Measurements from ENCODE around the gene GRM5.
"Not testable (repeated sequence)": the region's sequence is repeated elsewhere in the genome, so short reads cannot be mapped to it uniquely, and the experiment has no call there.

Gene GRM5

DNA sequence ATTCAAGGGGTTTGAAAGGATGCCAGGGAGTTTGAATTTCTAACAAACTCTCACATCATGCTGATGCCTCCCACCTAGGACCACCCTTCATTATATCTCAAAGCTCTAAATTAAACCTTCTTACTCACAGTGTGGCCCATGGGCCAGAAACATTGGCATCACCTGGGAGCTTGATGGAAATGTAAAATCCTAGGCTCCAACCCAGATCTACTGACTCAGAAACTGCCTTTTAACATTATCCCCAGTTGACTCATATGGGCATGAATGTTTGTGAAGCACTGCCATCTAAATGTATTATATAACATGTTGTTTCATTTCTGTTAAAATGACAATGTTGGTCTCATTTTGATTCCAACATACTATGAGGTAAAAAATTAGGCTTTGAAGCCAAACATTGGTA, 90.3 kb downstream of the GRM5 start:
- DNase-seq (ENCODE audit: low read depth, low spot score) = not testable (repeated sequence)

DNA sequence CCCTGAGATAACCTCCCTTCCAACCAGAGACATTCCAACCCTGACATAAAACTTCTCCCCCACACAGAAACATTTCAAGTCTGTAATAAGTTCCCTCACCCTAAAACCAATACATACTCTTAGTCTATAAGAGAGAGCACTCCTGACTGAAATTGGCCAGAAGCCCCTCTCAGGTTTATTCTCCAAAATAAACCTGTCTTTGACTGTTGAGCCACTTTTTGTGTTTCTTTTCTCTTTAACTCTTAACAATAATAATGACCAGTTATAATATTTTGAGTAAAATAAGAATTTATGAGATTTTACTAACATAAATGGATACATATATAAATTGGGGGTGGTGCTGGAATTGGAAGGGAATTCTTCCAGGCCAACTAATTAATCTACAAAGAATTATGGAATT, 93.6 kb downstream of the GRM5 start:
- DNase-seq (ENCODE audit: low read depth, low spot score) = no peak

DNA sequence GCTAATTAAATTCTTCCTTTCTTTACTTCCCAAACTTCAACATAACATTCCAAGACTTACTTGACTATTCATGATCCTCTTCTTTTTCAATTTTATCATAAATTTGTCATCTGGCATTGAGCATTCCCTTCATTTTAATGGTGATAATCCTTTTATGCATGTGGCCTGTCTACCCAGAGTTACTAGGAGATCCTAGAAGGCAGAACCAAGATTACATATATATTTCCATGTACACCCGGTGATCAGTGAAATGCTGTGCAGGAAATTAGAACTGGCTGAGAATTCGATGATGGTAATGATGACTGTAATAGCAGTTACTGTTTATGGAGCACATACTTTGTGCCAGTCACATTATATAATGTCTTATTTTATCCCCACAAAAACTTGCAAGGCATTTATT, 104.2 kb downstream of the GRM5 start:
- not testable (repeated sequence) for DNase-seq (ENCODE audit: low read depth, low spot score)

- DNase-seq (ENCODE audit: low read depth, low spot score) = not testable (repeated sequence)
These were observed 105.9 kb downstream of the GRM5 start for GRCh38 chr11:88959857-88960256.

DNA sequence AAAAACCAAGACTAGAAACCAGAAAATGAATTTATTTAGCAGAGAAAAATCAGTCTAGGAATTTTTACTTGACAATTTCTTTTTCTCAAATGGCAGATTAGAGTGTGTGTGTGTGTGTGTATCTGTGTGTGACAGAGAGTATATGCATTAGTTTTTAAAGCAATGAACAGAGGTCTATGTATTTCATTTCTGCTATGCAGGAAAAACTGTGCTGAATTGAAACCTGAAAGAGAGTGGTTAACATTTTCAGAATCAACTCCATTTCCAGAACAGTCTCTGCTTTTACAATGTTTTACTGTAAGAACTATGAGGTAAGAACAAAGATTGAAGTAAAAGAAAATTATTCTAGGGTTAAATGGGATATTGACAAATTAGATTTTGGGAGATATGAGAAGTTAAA, 114.8 kb downstream of the GRM5 start:
- DNase-seq (ENCODE audit: low read depth, low spot score) = no peak

GRCh38 chr11:88948908-88949307, 116.9 kb downstream of the GRM5 start:
- DNase-seq (ENCODE audit: low read depth, low spot score) = not testable (repeated sequence)

DNA sequence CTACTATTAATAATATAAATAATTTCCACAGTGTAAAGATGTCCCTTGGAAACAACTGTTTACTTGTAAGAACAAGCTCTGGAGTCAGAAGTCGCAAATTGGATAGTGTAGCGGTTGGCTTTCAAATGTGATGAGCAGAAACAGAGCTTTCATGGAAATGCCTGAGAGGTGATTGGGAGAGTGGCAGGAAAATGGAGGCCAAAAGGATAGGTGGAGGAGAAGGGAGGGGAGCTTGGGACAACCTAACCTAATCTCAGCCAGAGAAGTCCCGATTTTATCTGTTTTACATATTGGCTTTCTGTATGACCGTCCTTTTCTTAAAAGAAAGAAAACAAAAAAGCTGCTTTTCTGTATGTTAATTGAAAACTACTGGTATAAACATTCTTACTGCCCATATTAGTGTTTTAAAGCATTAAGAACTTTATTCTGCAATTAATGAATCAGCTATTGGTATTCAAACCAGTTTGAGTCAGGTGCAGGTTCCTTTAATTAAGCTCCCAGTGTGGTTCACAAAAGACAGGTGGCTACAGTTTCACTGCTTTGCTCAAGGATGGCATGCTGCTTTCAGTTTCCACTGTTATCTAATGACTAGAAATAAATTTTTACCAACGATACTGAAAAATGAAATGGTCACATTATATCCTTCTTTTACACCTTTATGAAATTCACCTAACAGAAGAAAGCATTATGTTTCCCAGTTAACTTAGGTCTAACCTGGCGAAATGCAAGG, 117.8 kb downstream of the GRM5 start:
- peak; percentile 1 for DNase-seq (ENCODE audit: low read depth, low spot score)

GRCh38 chr11:88929665-88930064, 136.1 kb downstream of the GRM5 start:
- DNase-seq (ENCODE audit: low read depth, low spot score) = not testable (repeated sequence)

- DNase-seq (ENCODE audit: low read depth, low spot score) = not testable (repeated sequence)
These were observed 148.7 kb downstream of the GRM5 start for GRCh38 chr11:88917065-88917464.

GRCh38 chr11:88909500-88909899, 156.3 kb downstream of the GRM5 start:
- no peak for DNase-seq (ENCODE audit: low read depth, low spot score)

DNA sequence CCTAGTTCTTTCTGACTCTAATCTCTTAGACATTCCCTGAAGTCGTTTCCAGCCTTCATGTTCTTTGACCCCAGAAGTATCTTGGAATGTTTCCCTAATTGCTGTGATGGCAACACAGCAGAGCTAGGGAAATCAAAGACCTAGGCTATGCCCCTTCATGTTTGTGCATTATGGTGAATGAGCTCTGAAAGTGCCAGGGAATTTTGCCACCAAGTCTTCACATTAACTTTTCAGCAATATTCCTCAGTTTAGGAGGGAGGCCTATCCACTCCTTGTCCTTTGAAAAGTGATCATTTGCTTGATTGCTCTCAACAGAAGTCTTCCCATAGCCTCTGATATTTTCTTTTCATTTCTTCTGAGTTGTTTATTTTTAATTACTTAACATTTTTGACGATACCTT, 164.3 kb downstream of the GRM5 start:
- not testable (repeated sequence) for DNase-seq (ENCODE audit: low read depth, low spot score)

DNA sequence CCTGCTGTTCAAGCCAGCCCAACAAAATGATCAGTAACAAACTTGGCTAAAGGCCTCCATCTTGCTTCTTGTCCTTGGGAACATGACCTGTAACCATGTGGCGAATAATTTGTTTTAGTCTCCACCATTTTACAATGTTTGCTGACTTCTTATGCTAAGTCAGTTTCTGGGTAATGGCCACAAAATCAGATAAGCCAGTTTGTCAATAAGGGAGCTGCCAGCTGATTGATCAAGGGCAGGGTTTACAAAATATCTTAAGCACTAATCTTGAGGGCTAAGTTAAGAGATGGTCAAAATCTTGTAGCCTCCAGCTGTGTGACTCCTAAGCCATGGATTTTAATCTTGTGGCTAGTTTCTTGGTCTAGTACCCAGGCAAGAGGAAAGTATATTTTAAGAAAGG, 176.9 kb downstream of the GRM5 start:
- not testable (repeated sequence) for DNase-seq (ENCODE audit: low read depth, low spot score)

DNA sequence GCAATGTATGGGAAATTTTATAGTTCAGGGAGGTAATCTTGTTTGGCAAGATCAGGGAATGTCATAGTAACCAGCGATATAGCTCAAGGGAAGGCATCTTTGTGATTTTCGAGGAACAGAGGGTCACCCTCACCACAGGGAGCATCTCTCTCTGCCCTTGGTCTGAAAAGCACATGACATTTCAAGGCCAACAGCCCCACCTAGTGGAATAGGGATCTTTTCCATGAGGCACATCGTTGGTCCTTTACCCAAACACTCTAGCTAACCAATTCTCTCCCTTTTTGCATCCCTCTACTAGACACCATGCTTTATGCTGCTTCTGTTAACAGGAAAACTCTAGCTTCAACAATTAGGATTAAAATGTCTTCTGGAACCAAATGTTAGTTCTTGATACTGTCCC, 179.0 kb downstream of the GRM5 start:
- DNase-seq (ENCODE audit: low read depth, low spot score) = peak; percentile 23

GRCh38 chr11:88882800-88883199, 183.0 kb downstream of the GRM5 start:
- not testable (repeated sequence) for DNase-seq (ENCODE audit: low read depth, low spot score)

- DNase-seq (ENCODE audit: low read depth, low spot score) = no peak
These were observed 204.2 kb downstream of the GRM5 start for GRCh38 chr11:88861618-88862017.

DNA sequence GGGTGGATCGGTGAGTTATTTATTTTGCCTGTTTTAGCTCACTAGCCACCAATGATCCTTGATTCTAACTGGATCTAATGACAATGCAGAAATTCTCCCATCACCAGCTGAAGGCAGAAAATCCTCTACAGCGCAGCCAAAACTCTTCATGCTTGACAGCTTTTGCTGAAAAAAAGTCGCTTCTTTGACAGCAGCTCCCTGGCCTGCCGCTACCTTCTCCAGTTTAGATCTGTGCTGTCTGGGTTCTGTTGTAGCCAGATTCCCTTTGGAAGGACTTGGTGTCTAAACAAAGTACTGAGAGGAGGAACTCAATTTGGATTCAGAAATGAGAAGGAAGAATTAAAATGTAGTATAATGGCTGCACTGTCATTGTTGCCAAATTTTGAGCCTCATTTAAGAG, 205.4 kb downstream of the GRM5 start:
- DNase-seq (ENCODE audit: low read depth, low spot score) = not testable (repeated sequence)

DNA sequence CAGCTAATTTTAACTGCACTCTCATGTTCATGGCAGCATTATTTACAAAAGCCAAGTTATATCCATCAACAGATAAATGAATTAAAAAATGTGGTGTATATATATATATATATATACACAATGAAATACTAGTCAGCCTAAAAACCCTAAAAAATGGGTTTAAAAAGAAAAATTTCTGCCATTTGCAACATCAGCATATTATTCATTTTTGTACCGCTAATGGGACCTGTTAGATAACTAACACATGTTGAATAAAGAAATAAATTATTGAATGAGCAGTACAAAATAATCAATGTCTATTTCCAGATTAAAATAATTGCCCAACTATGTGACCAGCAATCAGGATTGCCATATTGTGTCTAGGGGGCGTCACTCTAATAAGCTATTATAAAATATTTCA, 211.8 kb downstream of the GRM5 start:
- not testable (repeated sequence) for DNase-seq (ENCODE audit: low read depth, low spot score)

GRCh38 chr11:88851547-88851946, 214.2 kb downstream of the GRM5 start:
- not testable (repeated sequence) for DNase-seq (ENCODE audit: low read depth, low spot score)

- not testable (repeated sequence) for DNase-seq (ENCODE audit: low read depth, low spot score)
These were observed 216.0 kb downstream of the GRM5 start for GRCh38 chr11:88849773-88850172.

GRCh38 chr11:88849368-88849767, 216.4 kb downstream of the GRM5 start:
- no peak for DNase-seq (ENCODE audit: low read depth, low spot score)

- DNase-seq (ENCODE audit: low read depth, low spot score) = not testable (repeated sequence)
These were observed 219.5 kb downstream of the GRM5 start for GRCh38 chr11:88846266-88846665.

DNA sequence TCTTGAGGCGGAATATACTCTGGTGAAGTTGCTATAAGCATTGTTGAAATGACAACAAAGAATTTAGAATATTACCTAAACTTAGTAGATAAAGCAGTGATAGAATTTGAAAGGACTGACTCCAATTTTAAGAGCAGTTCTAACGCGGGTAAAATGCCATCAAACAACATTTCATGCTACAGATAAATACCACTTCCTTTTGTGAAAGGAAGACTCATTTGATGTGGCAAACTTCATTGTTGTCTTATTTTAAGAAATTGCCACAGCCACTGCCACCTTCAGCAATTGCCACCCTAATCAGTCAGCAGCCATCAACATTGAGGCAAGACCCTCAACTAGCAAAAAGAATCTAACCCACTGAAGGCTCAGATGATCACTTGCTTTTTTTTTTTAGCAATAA, 220.8 kb downstream of the GRM5 start:
- DNase-seq (ENCODE audit: low read depth, low spot score) = not testable (repeated sequence)

GRCh38 chr11:88843766-88844426, 221.9 kb downstream of the GRM5 start:
- not testable (repeated sequence) for DNase-seq (ENCODE audit: low read depth, low spot score)

All from iPS DF 19.7 (cell line).